Measurements from ENCODE around the gene ABL2. TPM values are rescaled to one million over a fixed set of nuclear protein-coding genes. Genes with fewer than 3 reads are reported as not detected.

ABL2 gene
- total RNA-seq, 1 donor from 2014 or later: 77.1 TPM

GRCh38 chr1:179129702-179130473, 99.6 kb downstream of the ABL2 start:
- peak; percentile 47 for DNase-seq

- no peak for DNase-seq
Observed at GRCh38 chr1:179128520-179128919, 101.0 kb downstream of the ABL2 start.

GRCh38 chr1:179127163-179127895, 102.1 kb downstream of the ABL2 start:
- peak; percentile 76 for DNase-seq

- peak; percentile 87 for DNase-seq
Observed at GRCh38 chr1:179126338-179127060, 103.0 kb downstream of the ABL2 start.

GRCh38 chr1:179124873-179125272, 104.6 kb downstream of the ABL2 start:
- no peak for DNase-seq

GRCh38 chr1:179121159-179121938, 108.1 kb downstream of the ABL2 start:
- peak; percentile 64 for DNase-seq

GRCh38 chr1:179120736-179121135, 108.7 kb downstream of the ABL2 start:
- no peak for DNase-seq

GRCh38 chr1:179119513-179119912, 110.0 kb downstream of the ABL2 start:
- no peak for DNase-seq

- DNase-seq: no peak
Observed at GRCh38 chr1:179115181-179115580, 114.3 kb downstream of the ABL2 start.

- DNase-seq: no peak
Observed at GRCh38 chr1:179108644-179109043, 120.8 kb downstream of the ABL2 start.

- DNase-seq: no peak
Observed at GRCh38 chr1:179107706-179108629, 121.5 kb downstream of the ABL2 start.

- DNase-seq: peak; percentile 50
Observed at GRCh38 chr1:179105393-179105792, 124.1 kb downstream of the ABL2 start.

- no peak for DNase-seq
Observed at GRCh38 chr1:179104611-179105250, 124.7 kb downstream of the ABL2 start.

GRCh38 chr1:179103999-179104398, 125.5 kb downstream of the ABL2 start:
- DNase-seq: no peak

- DNase-seq: no peak
Observed at GRCh38 chr1:179101566-179101965, 127.9 kb downstream of the ABL2 start.

GRCh38 chr1:179099891-179100290, 129.6 kb downstream of the ABL2 start:
- no peak for DNase-seq

- no peak for DNase-seq
Observed at GRCh38 chr1:179095924-179096323, 133.6 kb downstream of the ABL2 start.

- no peak for DNase-seq
Observed at GRCh38 chr1:179095377-179095776, 134.1 kb downstream of the ABL2 start.

GRCh38 chr1:179094818-179095217, 134.7 kb downstream of the ABL2 start:
- peak; percentile 75 for DNase-seq

GRCh38 chr1:179092896-179093461, 136.5 kb downstream of the ABL2 start:
- DNase-seq: no peak

Data from dermis blood vessel endothelial cell (primary cell).